ENCODE data around the gene NOS1AP. TPM values are rescaled to one million over a fixed set of nuclear protein-coding genes. Genes with fewer than 3 reads are reported as not detected.

The NOS1AP gene
- total and polyA plus RNA-seq, 9 of the 15 experiments (the other 6 are each of a cell fraction or from before 2014, with no cell fraction given): 0.07 to 1.5 (median 0.22) TPM

DNA sequence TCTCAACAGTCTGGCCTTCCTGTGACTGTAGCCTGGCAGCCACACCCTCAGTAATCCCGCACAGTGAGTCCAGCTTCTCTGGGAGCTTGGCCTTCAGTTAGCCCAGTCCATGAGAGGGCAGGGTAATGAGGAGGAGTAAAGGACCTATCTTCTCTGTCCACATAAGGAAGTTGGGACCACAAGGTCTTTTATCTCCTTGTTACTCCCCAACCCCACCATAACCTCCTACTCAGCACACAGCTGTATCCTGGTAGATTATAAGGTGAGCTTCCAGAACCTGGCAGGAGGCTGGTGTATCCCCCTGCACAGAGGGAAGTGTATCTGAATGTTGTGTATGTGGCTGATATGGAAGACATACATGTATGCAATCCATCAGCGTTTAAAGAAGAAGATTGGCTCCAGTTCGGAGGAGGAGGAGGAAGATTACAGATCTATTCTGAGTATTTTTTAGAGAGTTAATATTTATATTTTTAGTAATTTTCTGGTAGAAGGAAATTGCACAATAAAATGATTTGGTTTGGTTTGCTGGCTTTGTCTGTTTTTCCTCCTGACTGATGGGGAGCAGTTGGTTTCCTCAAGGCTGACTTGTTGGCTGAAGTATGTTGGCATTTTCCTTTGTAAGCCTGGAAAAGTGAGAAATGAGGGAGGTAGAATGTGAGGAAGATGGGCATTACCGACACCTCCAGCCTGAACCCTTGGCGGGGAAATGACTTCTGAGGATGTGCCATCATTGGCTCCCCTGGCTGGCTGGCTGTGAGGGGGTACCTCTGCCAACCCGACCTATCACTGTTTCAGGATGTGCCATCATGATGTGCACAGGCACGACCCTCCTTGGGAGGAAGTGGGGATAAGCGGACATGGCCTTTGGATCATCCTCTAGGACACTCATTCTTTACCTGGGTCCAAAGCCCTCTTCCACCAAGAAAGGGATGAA lies 317.1 kb downstream of the NOS1AP start (continued):
- TF ChIP-seq, protein P1, sequence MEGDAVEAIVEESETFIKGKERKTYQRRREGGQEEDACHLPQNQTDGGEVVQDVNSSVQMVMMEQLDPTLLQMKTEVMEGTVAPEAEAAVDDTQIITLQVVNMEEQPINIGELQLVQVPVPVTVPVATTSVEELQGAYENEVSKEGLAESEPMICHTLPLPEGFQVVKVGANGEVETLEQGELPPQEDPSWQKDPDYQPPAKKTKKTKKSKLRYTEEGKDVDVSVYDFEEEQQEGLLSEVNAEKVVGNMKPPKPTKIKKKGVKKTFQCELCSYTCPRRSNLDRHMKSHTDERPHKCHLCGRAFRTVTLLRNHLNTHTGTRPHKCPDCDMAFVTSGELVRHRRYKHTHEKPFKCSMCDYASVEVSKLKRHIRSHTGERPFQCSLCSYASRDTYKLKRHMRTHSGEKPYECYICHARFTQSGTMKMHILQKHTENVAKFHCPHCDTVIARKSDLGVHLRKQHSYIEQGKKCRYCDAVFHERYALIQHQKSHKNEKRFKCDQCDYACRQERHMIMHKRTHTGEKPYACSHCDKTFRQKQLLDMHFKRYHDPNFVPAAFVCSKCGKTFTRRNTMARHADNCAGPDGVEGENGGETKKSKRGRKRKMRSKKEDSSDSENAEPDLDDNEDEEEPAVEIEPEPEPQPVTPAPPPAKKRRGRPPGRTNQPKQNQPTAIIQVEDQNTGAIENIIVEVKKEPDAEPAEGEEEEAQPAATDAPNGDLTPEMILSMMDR (IDR thresholded peaks at IDR 0.05 in 2 of 3, conservative IDR thresholded peaks at IDR 0.05 in 1 of 3; ENCODE audit: insufficient read depth in 2 of 3, low read depth in 1 of 3, low read length in 3 of 3): no peak
- TF ChIP-seq SNIP1 (IDR thresholded peaks at IDR 0.05; ENCODE audit: low read depth): no peak
- peak; percentile 95 for TF ChIP-seq FOXM1 (IDR thresholded peaks at IDR 0.05; ENCODE audit: low read depth)
- no peak for TF ChIP-seq FOXM1 (CRISPR knock-in tag; IDR thresholded peaks at IDR 0.05; ENCODE audit: low read depth)
- no peak for TF ChIP-seq TSC22D4 (tag; IDR thresholded peaks at IDR 0.05)
- TF ChIP-seq SAFB2 (IDR thresholded peaks at IDR 0.05; ENCODE audit: borderline replicate concordance, low read depth, low read length, severe bottlenecking): no peak
- TF ChIP-seq CREBBP (IDR thresholded peaks at IDR 0.05; ENCODE audit: low read depth, low read length): no peak
- TF ChIP-seq, protein P2, sequence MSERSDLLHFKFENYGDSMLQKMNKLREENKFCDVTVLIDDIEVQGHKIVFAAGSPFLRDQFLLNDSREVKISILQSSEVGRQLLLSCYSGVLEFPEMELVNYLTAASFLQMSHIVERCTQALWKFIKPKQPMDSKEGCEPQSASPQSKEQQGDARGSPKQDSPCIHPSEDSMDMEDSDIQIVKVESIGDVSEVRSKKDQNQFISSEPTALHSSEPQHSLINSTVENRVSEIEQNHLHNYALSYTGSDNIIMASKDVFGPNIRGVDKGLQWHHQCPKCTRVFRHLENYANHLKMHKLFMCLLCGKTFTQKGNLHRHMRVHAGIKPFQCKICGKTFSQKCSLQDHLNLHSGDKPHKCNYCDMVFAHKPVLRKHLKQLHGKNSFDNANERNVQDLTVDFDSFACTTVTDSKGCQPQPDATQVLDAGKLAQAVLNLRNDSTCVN (CRISPR knock-in tag; IDR thresholded peaks at IDR 0.05): no peak
- TF ChIP-seq, protein P3, sequence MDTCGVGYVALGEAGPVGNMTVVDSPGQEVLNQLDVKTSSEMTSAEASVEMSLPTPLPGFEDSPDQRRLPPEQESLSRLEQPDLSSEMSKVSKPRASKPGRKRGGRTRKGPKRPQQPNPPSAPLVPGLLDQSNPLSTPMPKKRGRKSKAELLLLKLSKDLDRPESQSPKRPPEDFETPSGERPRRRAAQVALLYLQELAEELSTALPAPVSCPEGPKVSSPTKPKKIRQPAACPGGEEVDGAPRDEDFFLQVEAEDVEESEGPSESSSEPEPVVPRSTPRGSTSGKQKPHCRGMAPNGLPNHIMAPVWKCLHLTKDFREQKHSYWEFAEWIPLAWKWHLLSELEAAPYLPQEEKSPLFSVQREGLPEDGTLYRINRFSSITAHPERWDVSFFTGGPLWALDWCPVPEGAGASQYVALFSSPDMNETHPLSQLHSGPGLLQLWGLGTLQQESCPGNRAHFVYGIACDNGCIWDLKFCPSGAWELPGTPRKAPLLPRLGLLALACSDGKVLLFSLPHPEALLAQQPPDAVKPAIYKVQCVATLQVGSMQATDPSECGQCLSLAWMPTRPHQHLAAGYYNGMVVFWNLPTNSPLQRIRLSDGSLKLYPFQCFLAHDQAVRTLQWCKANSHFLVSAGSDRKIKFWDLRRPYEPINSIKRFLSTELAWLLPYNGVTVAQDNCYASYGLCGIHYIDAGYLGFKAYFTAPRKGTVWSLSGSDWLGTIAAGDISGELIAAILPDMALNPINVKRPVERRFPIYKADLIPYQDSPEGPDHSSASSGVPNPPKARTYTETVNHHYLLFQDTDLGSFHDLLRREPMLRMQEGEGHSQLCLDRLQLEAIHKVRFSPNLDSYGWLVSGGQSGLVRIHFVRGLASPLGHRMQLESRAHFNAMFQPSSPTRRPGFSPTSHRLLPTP (IDR thresholded peaks at IDR 0.05; ENCODE audit: borderline replicate concordance, extremely low read depth, insufficient read length): no peak
- TF ChIP-seq TOE1 (IDR thresholded peaks at IDR 0.05; ENCODE audit: borderline replicate concordance): no peak; the same call in 1 of the 2 replicates
- no peak for TF ChIP-seq TOE1 (CRISPR knock-in tag; IDR thresholded peaks at IDR 0.05; ENCODE audit: borderline replicate concordance, low read depth)
- TF ChIP-seq TAF15 (IDR thresholded peaks at IDR 0.05; ENCODE audit: low read depth, low read length): no peak
- TF ChIP-seq STAT5A (IDR thresholded peaks at IDR 0.05; ENCODE audit: borderline replicate concordance, low read length): peak; percentile 97
- TF ChIP-seq, protein P4, sequence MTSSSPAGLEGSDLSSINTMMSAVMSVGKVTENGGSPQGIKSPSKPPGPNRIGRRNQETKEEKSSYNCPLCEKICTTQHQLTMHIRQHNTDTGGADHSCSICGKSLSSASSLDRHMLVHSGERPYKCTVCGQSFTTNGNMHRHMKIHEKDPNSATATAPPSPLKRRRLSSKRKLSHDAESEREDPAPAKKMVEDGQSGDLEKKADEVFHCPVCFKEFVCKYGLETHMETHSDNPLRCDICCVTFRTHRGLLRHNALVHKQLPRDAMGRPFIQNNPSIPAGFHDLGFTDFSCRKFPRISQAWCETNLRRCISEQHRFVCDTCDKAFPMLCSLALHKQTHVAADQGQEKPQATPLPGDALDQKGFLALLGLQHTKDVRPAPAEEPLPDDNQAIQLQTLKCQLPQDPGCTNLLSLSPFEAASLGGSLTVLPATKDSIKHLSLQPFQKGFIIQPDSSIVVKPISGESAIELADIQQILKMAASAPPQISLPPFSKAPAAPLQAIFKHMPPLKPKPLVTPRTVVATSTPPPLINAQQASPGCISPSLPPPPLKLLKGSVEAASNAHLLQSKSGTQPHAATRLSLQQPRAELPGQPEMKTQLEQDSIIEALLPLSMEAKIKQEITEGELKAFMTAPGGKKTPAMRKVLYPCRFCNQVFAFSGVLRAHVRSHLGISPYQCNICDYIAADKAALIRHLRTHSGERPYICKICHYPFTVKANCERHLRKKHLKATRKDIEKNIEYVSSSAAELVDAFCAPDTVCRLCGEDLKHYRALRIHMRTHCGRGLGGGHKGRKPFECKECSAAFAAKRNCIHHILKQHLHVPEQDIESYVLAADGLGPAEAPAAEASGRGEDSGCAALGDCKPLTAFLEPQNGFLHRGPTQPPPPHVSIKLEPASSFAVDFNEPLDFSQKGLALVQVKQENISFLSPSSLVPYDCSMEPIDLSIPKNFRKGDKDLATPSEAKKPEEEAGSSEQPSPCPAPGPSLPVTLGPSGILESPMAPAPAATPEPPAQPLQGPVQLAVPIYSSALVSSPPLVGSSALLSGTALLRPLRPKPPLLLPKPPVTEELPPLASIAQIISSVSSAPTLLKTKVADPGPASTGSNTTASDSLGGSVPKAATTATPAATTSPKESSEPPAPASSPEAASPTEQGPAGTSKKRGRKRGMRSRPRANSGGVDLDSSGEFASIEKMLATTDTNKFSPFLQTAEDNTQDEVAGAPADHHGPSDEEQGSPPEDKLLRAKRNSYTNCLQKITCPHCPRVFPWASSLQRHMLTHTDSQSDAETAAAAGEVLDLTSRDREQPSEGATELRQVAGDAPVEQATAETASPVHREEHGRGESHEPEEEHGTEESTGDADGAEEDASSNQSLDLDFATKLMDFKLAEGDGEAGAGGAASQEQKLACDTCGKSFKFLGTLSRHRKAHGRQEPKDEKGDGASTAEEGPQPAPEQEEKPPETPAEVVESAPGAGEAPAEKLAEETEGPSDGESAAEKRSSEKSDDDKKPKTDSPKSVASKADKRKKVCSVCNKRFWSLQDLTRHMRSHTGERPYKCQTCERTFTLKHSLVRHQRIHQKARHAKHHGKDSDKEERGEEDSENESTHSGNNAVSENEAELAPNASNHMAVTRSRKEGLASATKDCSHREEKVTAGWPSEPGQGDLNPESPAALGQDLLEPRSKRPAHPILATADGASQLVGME (CRISPR knock-in tag; IDR thresholded peaks at IDR 0.05): 0 out of 2 replicates have a peak, but pooled peaks have one; percentile 3
